Left ventricle myocardium inferior (tissue), 1 donor: ENCODE data around the gene DYNLRB1. TPM values are rescaled to one million over a fixed set of nuclear protein-coding genes. Genes with fewer than 3 reads are reported as not detected.

ENCODE experiments used
- DNase-seq: peaks from one replicate; pipeline ENCODE4 v3.0.0-alpha.2; 2020
- H3K27ac ChIP-seq: fragments of 200-600 bp; replicated peaks from 2 replicates; pipeline ENCODE4 v1.8.0; 2021
- H3K27me3 ChIP-seq: fragments of 200-600 bp; 2 replicates; pipeline ENCODE4 v1.8.0; 2021; ENCODE audit warnings: low read depth
- H3K36me3 ChIP-seq: fragments of 200-600 bp; 2 replicates; pipeline ENCODE4 v1.8.0; 2021
- H3K4me1 ChIP-seq: fragments of 200-600 bp; 2 replicates; pipeline ENCODE4 v1.8.0; 2021
- H3K4me3 ChIP-seq: fragments of 200-600 bp; 2 replicates; pipeline ENCODE4 v1.8.0; 2021; ENCODE audit warnings: mild to moderate bottlenecking, moderate library complexity
- H3K9me3 ChIP-seq: fragments of 200-600 bp; replicated peaks from 2 replicates; pipeline ENCODE4 v1.8.0; 2021
- CTCF ChIP-seq: fragments of 200-600 bp; IDR thresholded peaks from 2 replicates; pipeline ENCODE4 v1.8.0; 2021; ENCODE audit warnings: antibody characterized with exemption, mild to moderate bottlenecking, borderline replicate concordance
- intact Hi-C: fragments of 100-400 bp; cut with micrococcal nuclease; formaldehyde crosslinking; loops from one replicate; pipeline ENCODE4 v1.11.0; 2022
- total RNA-seq: library from RNA; stranded (reverse); fragmentation: NEBNext Ultra II Directional; extraction: Animal tissue kit (Norgen Biotek cat#: 25700); gene quantifications from one replicate; pipeline ENCODE4 v1.2.1, GENCODE V29; 2021
- donor health status: DM: no; HTN: yes; CAD: no; lungs with severe emphysema.

Gene DYNLRB1
- total RNA-seq, 1 donor from 2014 or later: 166 TPM

GRCh38 chr20:34527016-34527415 is 10.8 kb downstream of the DYNLRB1 start:
- peak overlapping the region; percentile 8 for H3K4me3 ChIP-seq
- H3K27me3 ChIP-seq: no peaks in the 10 kb centered on the region
- peaks cover 44% of the 10 kb centered on the region for H3K36me3 ChIP-seq
- no peaks in the 10 kb centered on the region for H3K9me3 ChIP-seq
- intact Hi-C loops: no loop called here
- peaks cover 96% of the 10 kb centered on the region for H3K4me1 ChIP-seq
- TF ChIP-seq CTCF: no peak
- no peak for DNase-seq
- peak overlapping the region; percentile 72 for H3K27ac ChIP-seq

- intact Hi-C loops: no loop called here
- peak overlapping the region; percentile 39 for H3K27ac ChIP-seq
- DNase-seq: peak; percentile 74
- H3K4me3 ChIP-seq: no peak overlapping the region
- peaks cover 61% of the 10 kb centered on the region for H3K36me3 ChIP-seq
- no peaks in the 10 kb centered on the region for H3K9me3 ChIP-seq
- TF ChIP-seq CTCF: peak; percentile 49
- H3K27me3 ChIP-seq: no peaks in the 10 kb centered on the region
- peaks cover 92% of the 10 kb centered on the region for H3K4me1 ChIP-seq
Observed at GRCh38 chr20:34528921-34529297, 12.7 kb downstream of the DYNLRB1 start.

- no peaks in the 10 kb centered on the region for H3K9me3 ChIP-seq
- no peak overlapping the region for H3K4me3 ChIP-seq
- peaks cover 70% of the 10 kb centered on the region for H3K36me3 ChIP-seq
- no peaks in the 10 kb centered on the region for H3K27me3 ChIP-seq
- intact Hi-C loops: no loop called here
- DNase-seq: no peak
- peak overlapping the region; percentile 39 for H3K27ac ChIP-seq
- peaks cover 84% of the 10 kb centered on the region for H3K4me1 ChIP-seq
- no peak for TF ChIP-seq CTCF
Observed at GRCh38 chr20:34529742-34530141, 13.5 kb downstream of the DYNLRB1 start.

- TF ChIP-seq CTCF: no peak
- intact Hi-C loops: no loop called here
- H3K27me3 ChIP-seq: no peaks in the 10 kb centered on the region
- H3K9me3 ChIP-seq: no peaks in the 10 kb centered on the region
- H3K4me1 ChIP-seq: peaks cover 78% of the 10 kb centered on the region
- peaks cover 76% of the 10 kb centered on the region for H3K36me3 ChIP-seq
- peak overlapping the region; percentile 39 for H3K27ac ChIP-seq
- DNase-seq: no peak
- H3K4me3 ChIP-seq: no peak overlapping the region
Observed at GRCh38 chr20:34530342-34530741, 14.1 kb downstream of the DYNLRB1 start.

- Histone ChIP-seq H3K4me3 (no peak overlapping the region), H3K9me3 (no peaks in the 10 kb centered on the region), H3K27me3 (no peaks in the 10 kb centered on the region), H3K27ac (no peak overlapping the region), H3K4me1 (peaks cover 64% of the 10 kb centered on the region), H3K36me3 (peaks cover 86% of the 10 kb centered on the region)
- DNase-seq: no peak
- TF ChIP-seq CTCF: no peak
- intact Hi-C loops: no loop called here
Observed at GRCh38 chr20:34531608-34532265, 15.5 kb downstream of the DYNLRB1 start.
